Esophagus squamous epithelium (tissue), 5 donors: ENCODE measurements around the gene CCDC136. TPM values are rescaled to one million over a fixed set of nuclear protein-coding genes. Genes with fewer than 3 reads are reported as not detected.

ENCODE experiments used
- DNase-seq: peaks from one replicate; lab custom pipeline; 2025; lab: John Stamatoyannopoulos, UW
- H3K27ac ChIP-seq, 4 donors: fragments of 200-600 bp; sonication (generic); one replicate each; pipeline ENCODE4 v1.5.1; 2016 to 2019; ENCODE audit warnings: mild to moderate bottlenecking in 1 of 4
- H3K27me3 ChIP-seq, 4 donors: fragments of 200-600 bp; sonication (generic); 1 replicate in 3 of 4; 2 replicates in 1 of 4; pipeline versions ENCODE4 v1.5.1 to v1.6.0; 2017 to 2021; ENCODE audit warnings: antibody characterized with exemption in 1 of 4
- H3K36me3 ChIP-seq, 3 donors: fragments of 200-600 bp; sonication (generic); one replicate each; pipeline ENCODE4 v1.5.1; 2016 to 2019
- H3K4me1 ChIP-seq, 3 donors: fragments of 200-600 bp; sonication (generic); one replicate each; pipeline ENCODE4 v1.5.1; 2017 to 2019
- H3K4me3 ChIP-seq, 4 donors: fragments of 200-600 bp; sonication (generic); 1 replicate in 3 of 4; 2 replicates in 1 of 4; pipeline ENCODE4 v1.5.1; 2016 to 2019; ENCODE audit warnings: mild to moderate bottlenecking in 2 of 4, moderate library complexity in 1 of 4
- H3K9me3 ChIP-seq, 3 donors: fragments of 200-600 bp; sonication (generic); one replicate each; pipeline ENCODE4 v1.5.1; 2016 to 2019
- CTCF ChIP-seq, 6 experiments: fragments of 450-650 bp in 4 of 6; fragments of 200-600 bp in 2 of 6; sonication (generic) in 2 of 6; IDR thresholded peaks; one replicate each; pipeline ENCODE4 v1.5.1; 2016 to 2019; ENCODE audit warnings: antibody characterized with exemption in 6 of 6, mild to moderate bottlenecking in 4 of 6, moderate library complexity in 4 of 6
- POLR2A ChIP-seq, 4 donors: fragments of 450-650 bp; IDR thresholded peaks; one replicate each; pipeline ENCODE4 v1.6.1; 2017; ENCODE audit warnings: antibody characterized with exemption in 4 of 4, mild to moderate bottlenecking in 4 of 4, moderate library complexity in 3 of 4
- WGBS, 2 donors: methylation state at CpG; one replicate each; pipeline ENCODE4 v1.1.5; 2018; 5-methylcytosine and 5-hydroxymethylcytosine counted together
- intact Hi-C: fragments of 100-400 bp; cut with DNase I; formaldehyde crosslinking; loops from one replicate; pipeline ENCODE4 v1.15.0; 2022
- total RNA-seq, 4 donors: library from RNA; depleted of rRNA; stranded (reverse); fragments of >200 nt; gene quantifications; one replicate each; pipeline ENCODE4 v1.1.0, GENCODE V29; 2016
- donor health status: DM: yes; HTN: yes; CAD: no.

Gene CCDC136
- total RNA-seq, 4 donors from 2014 or later: 0.09 to 5.1 (median 2.2) TPM

GRCh38 chr7:128745706-128746105 is 46.1 kb upstream of the CCDC136 start:
- WGBS, 2 donors: 70 to 78% methylated on average over 1 of the region's 1 CpG
- Histone ChIP-seq H3K4me3 (no peak overlapping the region), H3K9me3 (no peaks in the 10 kb centered on the region), H3K27ac (no peak overlapping the region), H3K4me1 (peaks cover 6 to 34% (median 21%) of the 10 kb centered on the region in 3 donors), H3K36me3 (peaks cover 0 to 29% (median 18%) of the 10 kb centered on the region in 3 donors), H3K27me3 (no peaks in the 10 kb centered on the region)
- no peak for DNase-seq
- TF ChIP-seq POLR2A (IDR thresholded peaks at IDR 0.05): no peak
- TF ChIP-seq CTCF (IDR thresholded peaks at IDR 0.05): no peak
- intact Hi-C loops: no loop called here

DNA sequence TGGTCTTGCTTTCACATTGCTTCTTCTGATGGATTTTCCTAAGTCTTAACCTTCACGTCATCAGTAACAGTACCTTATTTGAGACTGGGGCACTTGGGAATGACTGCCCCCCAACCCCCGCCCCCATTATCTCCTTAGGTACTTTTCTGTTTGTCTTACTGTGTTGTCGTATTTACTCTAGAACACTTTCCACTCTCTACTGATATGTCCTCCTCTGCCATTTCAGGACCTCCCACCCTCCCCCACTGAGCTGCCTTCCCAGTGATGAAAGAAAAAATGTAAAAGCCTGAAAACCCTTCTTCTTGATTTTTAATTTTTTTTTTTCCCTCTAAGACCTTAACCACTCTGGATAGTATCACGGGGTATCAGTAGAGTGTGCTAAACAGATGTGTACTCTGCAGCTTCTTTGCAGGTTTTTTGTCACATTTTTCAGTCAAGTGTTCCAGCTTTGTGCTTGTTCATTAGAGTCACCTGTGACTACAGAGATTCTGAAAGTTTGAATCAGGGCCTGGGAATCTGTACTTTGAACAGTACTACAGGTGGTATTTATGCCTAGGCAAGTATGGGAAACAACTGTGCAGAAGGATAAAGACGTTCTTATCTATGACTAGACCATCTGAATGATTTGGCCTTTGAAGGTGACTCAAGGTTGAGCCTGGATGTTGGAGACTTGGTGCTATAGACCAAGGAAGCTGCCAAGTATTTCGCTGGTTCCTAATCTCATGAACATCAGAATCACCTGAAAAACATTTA is 44.3 kb upstream of the CCDC136 start:
- Histone ChIP-seq H3K27me3 (no peaks in the 10 kb centered on the region), H3K4me3 (no peak overlapping the region), H3K27ac (no peak overlapping the region), H3K9me3 (no peaks in the 10 kb centered on the region), H3K36me3 (peaks cover 0 to 47% (median 18%) of the 10 kb centered on the region in 3 donors), H3K4me1 (peaks cover 0 to 16% (median 4%) of the 10 kb centered on the region in 3 donors)
- intact Hi-C loops: no loop called here
- TF ChIP-seq CTCF (IDR thresholded peaks at IDR 0.05): no peak
- TF ChIP-seq POLR2A (IDR thresholded peaks at IDR 0.05): no peak
- 88 to 91% methylated on average over 6 of the region's 6 CpGs for WGBS, 2 donors
- no peak for DNase-seq

GRCh38 chr7:128752251-128752650 is 39.5 kb upstream of the CCDC136 start:
- Histone ChIP-seq H3K4me3 (no peak overlapping the region), H3K9me3 (no peaks in the 10 kb centered on the region), H3K27ac (no peak overlapping the region), H3K4me1 (peaks cover 0 to 21% (median 9%) of the 10 kb centered on the region in 3 donors), H3K36me3 (peaks cover 0 to 92% (median 21%) of the 10 kb centered on the region in 3 donors), H3K27me3 (no peaks in the 10 kb centered on the region)
- intact Hi-C loops: no loop called here
- no peak for TF ChIP-seq POLR2A (IDR thresholded peaks at IDR 0.05)
- no peak for TF ChIP-seq CTCF (IDR thresholded peaks at IDR 0.05)
- no peak for DNase-seq
- WGBS, 2 donors: 89 to 93% methylated on average over 1 of the region's 1 CpG

GRCh38 chr7:128755075-128755818 is 36.5 kb upstream of the CCDC136 start:
- peak overlapping the region in 3 of 4 donors; percentile 73 to 76 (median 75) for H3K27ac ChIP-seq
- no peak for DNase-seq
- no peaks in the 10 kb centered on the region for H3K9me3 ChIP-seq
- no peak for TF ChIP-seq CTCF (IDR thresholded peaks at IDR 0.05)
- TF ChIP-seq POLR2A (IDR thresholded peaks at IDR 0.05): no peak
- H3K27me3 ChIP-seq: no peaks in the 10 kb centered on the region
- H3K4me1 ChIP-seq: peaks cover 0 to 21% (median 9%) of the 10 kb centered on the region in 3 donors
- intact Hi-C loops: no loop called here
- peaks cover 0 to 94% (median 23%) of the 10 kb centered on the region in 3 donors for H3K36me3 ChIP-seq
- no peak overlapping the region for H3K4me3 ChIP-seq
- 70 to 78% methylated on average over 2 of the region's 2 CpGs for WGBS, 2 donors
